ENCODE results near the gene COL4A6.

Gene COL4A6

GRCh38 chrX:108134724-108135123 lies 303.5 kb downstream of the COL4A6 start:
- no peaks in the 10 kb centered on the region for H3K79me2 ChIP-seq (ENCODE audit: insufficient read depth, low read length)
- no peaks in the 10 kb centered on the region for H3F3A ChIP-seq (ENCODE audit: insufficient read depth)
- H3K4me2 ChIP-seq (ENCODE audit: low read depth, low read length, poor library complexity, severe bottlenecking) = no peak overlapping the region
- no peaks in the 10 kb centered on the region for H3K9me2 ChIP-seq (replicated peaks; ENCODE audit: insufficient read depth, low read length)
- no peak overlapping the region for H2AFZ ChIP-seq (ENCODE audit: low read depth, low read length, severe bottlenecking)
- H3K36me3 ChIP-seq (ENCODE audit: low read length) = no peaks in the 10 kb centered on the region
- H3K9me3 ChIP-seq (ENCODE audit: insufficient read depth, low read length) = no peaks in the 10 kb centered on the region
- no peak overlapping the region for H3K9ac ChIP-seq (ENCODE audit: low read length)
- no peak overlapping the region for H3K27ac ChIP-seq (ENCODE audit: low read depth, low read length)
- no peaks in the 10 kb centered on the region for H4K20me1 ChIP-seq (ENCODE audit: low read depth, low read length)
- TF ChIP-seq CTCF (IDR thresholded peaks at IDR 0.05; ENCODE audit: insufficient read depth, low read length, poor library complexity, severe bottlenecking) (no peak), EZH2phosphoT487 (conservative IDR thresholded peaks at IDR 0.05; ENCODE audit: low read length) (no peak)
- no peak overlapping the region for H3K4me3 ChIP-seq (ENCODE audit: insufficient read depth, low read length, poor library complexity, severe bottlenecking)
- H3K27me3 ChIP-seq (ENCODE audit: low read length) = no peaks in the 10 kb centered on the region

GRCh38 chrX:108132876-108133275 lies 305.3 kb downstream of the COL4A6 start:
- no peaks in the 10 kb centered on the region for H3K27me3 ChIP-seq (ENCODE audit: low read length)
- no peak overlapping the region for H3K27ac ChIP-seq (ENCODE audit: low read depth, low read length)
- no peaks in the 10 kb centered on the region for H3K9me3 ChIP-seq (ENCODE audit: insufficient read depth, low read length)
- no peaks in the 10 kb centered on the region for H4K20me1 ChIP-seq (ENCODE audit: low read depth, low read length)
- no peaks in the 10 kb centered on the region for H3K9me2 ChIP-seq (replicated peaks; ENCODE audit: insufficient read depth, low read length)
- H3K79me2 ChIP-seq (ENCODE audit: insufficient read depth, low read length) = no peaks in the 10 kb centered on the region
- H2AFZ ChIP-seq (ENCODE audit: low read depth, low read length, severe bottlenecking) = no peak overlapping the region
- TF ChIP-seq CTCF (IDR thresholded peaks at IDR 0.05; ENCODE audit: insufficient read depth, low read length, poor library complexity, severe bottlenecking) (no peak), EZH2phosphoT487 (conservative IDR thresholded peaks at IDR 0.05; ENCODE audit: low read length) (no peak)
- no peaks in the 10 kb centered on the region for H3K36me3 ChIP-seq (ENCODE audit: low read length)
- H3F3A ChIP-seq (ENCODE audit: insufficient read depth) = no peaks in the 10 kb centered on the region
- H3K4me2 ChIP-seq (ENCODE audit: low read depth, low read length, poor library complexity, severe bottlenecking) = no peak overlapping the region
- H3K9ac ChIP-seq (ENCODE audit: low read length) = no peak overlapping the region
- H3K4me3 ChIP-seq (ENCODE audit: insufficient read depth, low read length, poor library complexity, severe bottlenecking) = no peak overlapping the region

- no peak overlapping the region for H3K27ac ChIP-seq (ENCODE audit: low read depth, low read length)
- TF ChIP-seq CTCF (IDR thresholded peaks at IDR 0.05; ENCODE audit: insufficient read depth, low read length, poor library complexity, severe bottlenecking) = no peak
- no peak for TF ChIP-seq EZH2phosphoT487 (conservative IDR thresholded peaks at IDR 0.05; ENCODE audit: low read length)
- H3F3A ChIP-seq (ENCODE audit: insufficient read depth) = no peaks in the 10 kb centered on the region
- no peaks in the 10 kb centered on the region for H3K9me2 ChIP-seq (replicated peaks; ENCODE audit: insufficient read depth, low read length)
- H2AFZ ChIP-seq (ENCODE audit: low read depth, low read length, severe bottlenecking) = no peak overlapping the region
- H3K79me2 ChIP-seq (ENCODE audit: insufficient read depth, low read length) = no peaks in the 10 kb centered on the region
- H3K27me3 ChIP-seq (ENCODE audit: low read length) = no peaks in the 10 kb centered on the region
- no peak overlapping the region for H3K4me3 ChIP-seq (ENCODE audit: insufficient read depth, low read length, poor library complexity, severe bottlenecking)
- no peak overlapping the region for H3K9ac ChIP-seq (ENCODE audit: low read length)
- no peaks in the 10 kb centered on the region for H3K9me3 ChIP-seq (ENCODE audit: insufficient read depth, low read length)
- no peaks in the 10 kb centered on the region for H4K20me1 ChIP-seq (ENCODE audit: low read depth, low read length)
- H3K36me3 ChIP-seq (ENCODE audit: low read length) = no peaks in the 10 kb centered on the region
- no peak overlapping the region for H3K4me2 ChIP-seq (ENCODE audit: low read depth, low read length, poor library complexity, severe bottlenecking)
These were observed 306.2 kb downstream of the COL4A6 start for GRCh38 chrX:108132034-108132433.
